GM11168 (cell line): ENCODE results near the gene FZR1.
"Not testable (repeated sequence)": the region's sequence is repeated elsewhere in the genome, so short reads cannot be mapped to it uniquely, and the experiment has no call there.

Source experiments
- in situ Hi-C: fragments of 300-500 bp; cut with MboI; formaldehyde crosslinking; loops from one replicate; pipeline ENCODE4 v1.12.0; 2022; ENCODE audit warnings: low sequenced_read_pairs; ENCODE audit not compliant: unreplicated experiment

FZR1 gene

GRCh38 chr19:3563709-3564524, 57.8 kb downstream of the FZR1 start:
- in situ Hi-C loops, result no loop called here

GRCh38 chr19:3565139-3565538, 59.0 kb downstream of the FZR1 start:
- in situ Hi-C loops, result no loop called here

GRCh38 chr19:3570042-3570441, 63.9 kb downstream of the FZR1 start:
- in situ Hi-C loops, result not testable (repeated sequence)

- in situ Hi-C loops, result no loop called here
Observed at GRCh38 chr19:3570606-3571011, 64.5 kb downstream of the FZR1 start.

GRCh38 chr19:3572132-3572854, 66.2 kb downstream of the FZR1 start:
- in situ Hi-C loops, result no loop called here

GRCh38 chr19:3572855-3573161, 66.7 kb downstream of the FZR1 start, which contains the start of gene HMG20B:
HMG20B (plus strand) TSS chr19:3572944; CDS start chr19:3573310, 366 bp downstream.
- in situ Hi-C loops, result no loop called here

- in situ Hi-C loops, result no loop called here
Observed at GRCh38 chr19:3573162-3573857, 67.2 kb downstream of the FZR1 start.

- in situ Hi-C loops, result no loop called here
Observed at GRCh38 chr19:3573858-3574637, 67.9 kb downstream of the FZR1 start.

- in situ Hi-C loops, result no loop called here
Observed at GRCh38 chr19:3575260-3575741, 69.2 kb downstream of the FZR1 start.

GRCh38 chr19:3575949-3576673, 70.0 kb downstream of the FZR1 start:
- in situ Hi-C loops, result no loop called here

GRCh38 chr19:3576696-3577443, 70.8 kb downstream of the FZR1 start:
- in situ Hi-C loops, result no loop called here

GRCh38 chr19:3577723-3578344, 71.7 kb downstream of the FZR1 start:
- in situ Hi-C loops, result no loop called here

- in situ Hi-C loops, result no loop called here
Observed at GRCh38 chr19:3578390-3578789, 72.3 kb downstream of the FZR1 start.

GRCh38 chr19:3580156-3580934, 74.2 kb downstream of the FZR1 start:
- in situ Hi-C loops, result no loop called here

- in situ Hi-C loops, result not testable (repeated sequence)
Observed at GRCh38 chr19:3581792-3582191, 75.7 kb downstream of the FZR1 start.

- in situ Hi-C loops, result not testable (repeated sequence)
Observed at GRCh38 chr19:3584036-3584802, 78.1 kb downstream of the FZR1 start.
